Measurements from ENCODE around the gene UGT1A4.

The UGT1A4 gene

DNA sequence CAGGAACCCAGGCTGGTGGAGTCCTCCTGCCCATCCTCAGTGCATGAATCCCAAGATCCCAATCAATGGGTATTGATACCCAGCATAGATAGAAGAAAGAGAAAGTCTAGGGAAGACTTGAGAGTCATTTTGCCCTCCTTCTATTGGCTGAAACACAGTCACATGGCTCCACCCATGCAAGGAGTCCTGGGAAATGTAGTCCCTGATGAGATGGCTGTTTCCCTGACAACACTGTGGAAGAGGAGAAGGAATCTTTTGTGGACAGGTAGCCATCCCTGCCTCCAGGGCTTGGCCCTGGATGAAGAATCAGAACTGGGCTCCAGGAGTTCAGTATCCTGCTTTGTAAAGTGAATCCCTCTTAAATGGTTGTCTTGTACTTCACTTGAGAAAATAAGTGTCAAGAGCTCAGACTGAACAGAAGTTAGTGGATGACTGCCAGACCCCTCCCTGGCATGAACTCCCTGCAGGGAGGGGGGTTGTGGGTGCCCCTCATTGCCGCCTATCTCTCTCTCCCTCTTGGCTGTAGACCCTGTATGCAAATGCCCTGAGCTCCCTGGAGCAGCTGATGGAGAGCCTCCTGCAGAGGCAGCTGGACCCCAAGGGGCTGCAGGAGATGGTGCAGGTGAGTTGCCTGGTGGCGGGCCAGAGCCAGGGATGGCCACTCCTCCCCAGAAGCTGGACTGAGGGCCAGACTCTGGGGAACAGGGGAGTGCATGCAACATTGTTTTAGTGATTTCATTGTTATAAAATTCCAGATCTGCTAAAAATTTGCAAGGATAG lies 95.7 kb downstream of the UGT1A4 start:
- no peak for DNase-seq

DNA sequence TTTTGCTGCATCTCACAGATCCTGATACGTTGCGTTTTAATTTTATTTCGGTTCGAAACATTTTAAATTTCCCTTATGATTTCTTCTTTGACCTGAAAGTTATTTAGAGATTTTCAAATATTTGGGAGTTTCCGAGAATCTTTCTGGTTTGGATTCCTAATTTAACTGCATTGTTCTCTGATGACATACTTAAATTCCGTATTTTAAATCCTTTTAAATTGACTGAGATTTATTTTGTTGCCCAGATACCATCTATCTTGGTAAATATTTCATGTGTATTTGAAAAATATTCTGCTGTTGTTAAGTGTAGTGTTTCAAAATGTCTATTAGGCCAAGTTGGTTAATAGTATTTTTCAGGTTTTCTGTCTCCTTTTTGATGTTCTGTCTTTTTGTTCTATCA lies 97.3 kb downstream of the UGT1A4 start:
- no peak for DNase-seq

DNA sequence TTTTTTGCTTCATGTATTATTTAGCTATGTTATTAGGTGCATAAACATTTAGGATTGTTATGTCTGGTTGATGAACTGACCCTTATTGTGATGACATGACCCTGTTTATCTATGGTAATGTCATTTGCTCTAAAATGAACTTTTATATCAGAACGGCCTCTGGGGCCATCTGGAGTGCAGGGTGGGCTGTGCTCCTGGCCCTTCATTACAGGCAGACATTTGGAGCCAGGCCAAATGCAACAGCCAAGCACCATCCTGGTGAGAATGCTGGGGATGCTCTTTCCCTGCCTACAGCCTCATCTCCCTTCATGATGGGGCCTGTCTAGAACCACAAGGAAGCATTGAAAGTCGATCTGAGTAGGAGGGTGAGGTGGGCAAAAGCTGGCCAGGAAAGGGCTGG lies 97.8 kb downstream of the UGT1A4 start:
- DNase-seq = no peak

DNA sequence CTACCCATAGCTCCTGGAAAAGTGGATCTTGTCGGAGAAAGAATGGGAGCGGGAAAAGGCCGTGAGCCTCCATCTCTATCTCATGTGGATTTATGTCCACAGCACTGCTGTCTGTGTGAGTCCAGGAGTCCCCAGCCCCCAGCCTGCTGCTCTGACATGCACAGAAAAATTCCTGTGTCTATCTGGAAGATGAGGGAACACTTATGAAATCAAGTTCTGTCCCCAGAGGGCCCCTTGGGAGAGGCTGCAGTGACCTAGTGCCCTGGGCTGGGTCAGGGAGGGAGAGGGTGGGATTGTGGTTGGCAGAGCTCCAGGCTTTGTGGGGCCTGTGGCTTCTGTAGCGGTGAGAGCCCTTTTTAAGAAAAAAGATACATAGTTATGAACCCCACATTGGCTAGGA lies 98.2 kb downstream of the UGT1A4 start:
- no peak for DNase-seq

DNA sequence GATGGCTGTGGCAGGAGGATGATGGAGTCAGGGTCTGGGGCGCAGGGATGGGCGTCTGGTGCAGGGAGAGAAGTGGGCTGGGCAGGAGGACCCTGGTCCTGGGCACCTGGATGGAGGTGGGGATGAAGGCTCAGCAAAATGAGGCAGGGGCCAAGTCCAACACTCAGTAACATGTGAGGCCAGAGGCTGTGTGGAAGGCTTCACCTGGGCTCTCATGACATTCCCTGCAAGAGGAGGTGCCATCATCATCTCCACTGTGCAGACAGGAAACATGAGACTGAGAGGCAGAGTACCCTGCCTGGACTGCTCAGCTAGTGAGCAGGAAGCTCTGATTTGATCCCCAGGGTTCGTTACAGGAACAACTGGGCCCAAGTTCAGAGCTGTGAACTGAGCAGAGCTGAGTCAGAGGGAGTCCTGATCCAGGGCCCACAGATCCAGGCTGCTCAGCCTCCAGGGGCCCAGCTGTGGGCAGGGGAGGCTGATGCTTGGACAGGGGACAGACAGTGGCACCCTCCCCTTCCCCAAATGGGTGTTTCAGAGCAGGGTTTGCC lies 98.9 kb downstream of the UGT1A4 start:
- DNase-seq = no peak

DNA sequence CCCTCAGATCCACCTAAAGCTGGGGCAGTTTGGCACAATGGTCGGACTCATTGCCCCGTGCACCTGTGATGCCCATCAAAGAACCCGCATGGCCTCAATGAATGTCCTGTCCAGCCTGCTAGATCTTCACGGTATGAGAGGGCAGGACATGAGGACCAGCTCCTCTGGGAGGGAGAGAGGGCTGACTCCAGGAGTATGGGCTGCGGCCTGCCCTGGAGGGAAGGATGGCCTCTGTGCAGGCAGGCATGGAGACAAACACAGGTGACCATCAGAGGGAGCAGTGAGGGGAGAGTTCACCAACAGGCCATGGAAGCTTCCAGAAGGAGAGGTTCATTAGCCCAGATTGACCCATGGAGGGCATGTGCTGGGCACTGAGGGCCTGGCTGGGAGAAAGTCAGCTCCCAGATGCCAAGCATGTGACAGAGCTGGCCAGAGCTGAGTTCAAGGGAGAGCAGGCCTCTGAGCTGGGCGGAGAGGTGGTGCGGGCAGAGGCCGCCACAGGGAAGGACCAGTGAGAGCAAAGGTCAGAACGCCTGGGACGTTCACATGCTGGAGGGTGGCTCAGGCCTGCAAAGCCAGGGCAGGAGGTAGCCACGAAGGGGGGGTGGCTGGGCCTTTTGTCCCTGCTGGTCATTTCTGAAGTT lies 99.6 kb downstream of the UGT1A4 start:
- no peak for DNase-seq

DNA sequence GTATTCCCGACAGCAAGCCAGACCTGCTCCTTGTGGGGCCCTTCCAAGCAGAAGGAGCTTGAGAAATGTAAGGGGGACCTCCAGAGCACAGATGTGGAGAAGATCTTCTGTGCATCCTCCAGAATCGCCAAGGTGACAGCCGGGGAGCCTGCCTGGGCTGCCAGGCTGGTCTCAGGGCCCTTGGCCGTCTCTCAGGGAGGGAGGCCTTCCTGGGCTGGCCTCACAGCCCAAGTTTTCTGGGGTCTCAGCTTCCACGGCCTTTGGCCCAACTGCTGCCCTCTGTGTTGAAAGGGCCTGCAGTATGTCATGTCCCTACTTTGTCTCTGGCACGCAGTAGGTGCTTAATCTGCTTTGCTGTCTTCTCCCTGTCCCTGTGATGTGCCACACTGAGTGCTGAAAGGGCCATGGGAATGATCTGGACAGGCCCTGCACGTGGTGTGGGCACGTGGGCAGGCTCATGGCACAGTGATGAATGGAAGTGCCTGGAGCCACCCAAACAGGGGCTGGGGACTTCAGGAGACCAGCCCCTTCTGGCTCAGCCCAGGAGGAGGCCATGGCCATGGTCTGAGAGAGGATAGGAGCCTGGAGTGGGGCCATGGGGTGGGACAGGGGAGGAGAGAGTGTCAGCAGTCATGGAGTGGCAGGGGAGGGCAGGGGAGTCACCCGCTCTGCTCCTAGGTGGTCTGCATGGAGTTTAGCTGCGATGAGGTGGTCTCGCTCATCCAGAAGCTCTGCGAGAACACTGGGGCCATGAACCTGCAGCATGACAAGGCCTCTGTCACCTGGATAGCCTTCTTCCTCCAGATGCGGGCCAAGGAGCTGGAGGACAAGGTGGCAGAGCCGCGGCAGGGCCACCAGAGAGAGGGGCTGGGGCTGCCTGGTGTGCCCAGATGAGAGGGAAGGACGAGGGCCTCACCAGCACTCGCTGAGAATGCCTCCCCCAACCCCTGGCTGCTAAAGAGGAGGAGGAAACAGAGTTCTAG lies 100.4 kb downstream of the UGT1A4 start:
- no peak for DNase-seq

DNA sequence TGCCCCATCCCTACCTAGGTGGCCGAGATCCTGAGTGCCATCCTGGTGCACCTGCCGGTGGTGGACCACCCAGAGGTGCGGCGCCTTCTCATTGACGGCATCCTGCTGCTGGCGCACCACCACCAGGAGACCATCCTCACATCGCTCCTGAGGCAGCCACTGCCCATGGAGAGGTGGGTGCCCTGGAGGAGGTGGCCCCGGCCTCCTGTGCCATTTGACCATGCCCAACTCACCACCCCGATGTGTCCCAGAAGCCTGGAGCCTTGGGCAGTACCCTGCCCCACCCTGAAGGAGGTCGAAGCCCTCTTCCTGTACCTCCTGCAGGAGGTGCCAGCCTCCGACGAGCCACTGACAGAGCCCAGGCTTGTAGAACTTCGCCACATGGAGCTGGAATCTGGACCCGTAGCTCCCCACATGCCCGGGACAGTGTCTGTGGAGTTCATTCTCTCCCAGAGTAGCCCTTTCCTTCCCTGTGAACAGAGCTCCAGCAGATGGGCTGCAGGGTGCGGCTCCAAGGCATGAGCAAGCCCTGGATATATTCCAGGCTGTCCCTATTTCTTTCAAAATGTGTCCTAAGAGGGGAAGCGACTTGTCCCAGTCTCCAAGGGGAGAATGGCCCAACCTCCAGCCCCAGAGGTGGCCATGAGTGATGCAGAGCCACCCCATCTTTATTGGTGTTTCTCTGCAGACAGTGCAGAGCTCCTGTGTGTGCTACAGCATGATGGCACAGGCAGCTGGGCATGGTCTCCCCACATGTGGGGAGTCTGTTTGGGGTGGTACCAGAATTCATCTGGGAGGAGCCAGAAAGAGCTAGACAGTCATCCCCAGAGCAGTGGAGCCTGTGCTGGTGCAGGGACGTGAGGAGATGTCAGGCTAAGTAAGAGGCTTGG lies 101.6 kb downstream of the UGT1A4 start:
- DNase-seq = no peak

DNA sequence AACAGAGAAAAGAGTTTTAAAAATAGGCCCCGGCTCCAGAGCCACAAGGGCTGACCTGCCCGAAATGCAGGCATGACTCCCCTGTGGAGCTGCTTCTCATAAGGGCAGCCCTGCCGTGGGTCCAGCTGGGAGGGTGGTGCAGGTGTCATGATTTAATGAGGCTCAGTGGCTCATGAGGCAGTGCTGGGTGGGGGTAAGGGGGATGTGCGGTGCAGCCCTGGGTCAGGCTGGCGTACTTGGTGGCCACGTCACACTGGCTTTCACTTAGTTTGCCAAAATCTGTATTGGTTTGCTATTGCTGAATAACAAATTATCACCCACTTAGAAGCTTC lies 102.2 kb downstream of the UGT1A4 start:
- DNase-seq = no peak

DNA sequence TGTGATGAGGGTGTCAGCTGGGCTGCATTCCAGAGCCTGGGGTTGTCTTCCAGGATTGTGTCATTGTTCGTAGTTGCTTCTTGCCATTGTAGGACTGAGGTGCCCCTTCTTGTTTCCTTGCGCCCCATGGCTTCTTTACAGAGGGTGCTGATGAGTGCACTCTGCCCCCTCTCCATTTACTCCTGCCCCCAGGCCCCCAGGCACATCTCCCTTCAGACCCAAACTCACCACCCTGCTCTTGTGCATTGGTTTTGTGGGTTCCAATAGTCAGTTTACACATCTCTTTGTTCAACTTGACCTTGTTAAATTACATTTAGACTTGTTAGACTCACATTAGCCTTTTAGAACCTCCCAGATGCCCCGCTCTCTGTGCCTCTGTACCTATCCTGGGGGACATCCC lies 102.7 kb downstream of the UGT1A4 start:
- DNase-seq = no peak

DNA sequence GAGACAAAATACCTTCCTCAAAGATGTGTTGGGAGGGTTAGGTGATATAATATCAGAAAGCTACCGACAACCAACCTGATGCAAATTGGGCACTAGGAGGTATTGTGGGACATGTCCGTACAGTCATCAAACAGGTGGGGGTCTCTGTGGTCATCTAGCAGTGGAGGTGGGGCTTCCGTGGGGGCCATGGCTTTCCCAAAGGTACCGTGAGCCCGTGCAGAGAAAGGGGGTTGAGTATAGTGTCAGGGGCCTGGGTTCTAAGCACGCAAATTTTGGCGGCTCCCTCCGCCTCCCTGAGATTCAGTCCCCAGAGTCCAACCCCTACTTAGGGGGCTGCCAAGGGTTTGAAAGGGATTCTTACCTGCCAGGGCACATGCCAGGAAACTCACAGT lies 103.2 kb downstream of the UGT1A4 start:
- DNase-seq = no peak

DNA sequence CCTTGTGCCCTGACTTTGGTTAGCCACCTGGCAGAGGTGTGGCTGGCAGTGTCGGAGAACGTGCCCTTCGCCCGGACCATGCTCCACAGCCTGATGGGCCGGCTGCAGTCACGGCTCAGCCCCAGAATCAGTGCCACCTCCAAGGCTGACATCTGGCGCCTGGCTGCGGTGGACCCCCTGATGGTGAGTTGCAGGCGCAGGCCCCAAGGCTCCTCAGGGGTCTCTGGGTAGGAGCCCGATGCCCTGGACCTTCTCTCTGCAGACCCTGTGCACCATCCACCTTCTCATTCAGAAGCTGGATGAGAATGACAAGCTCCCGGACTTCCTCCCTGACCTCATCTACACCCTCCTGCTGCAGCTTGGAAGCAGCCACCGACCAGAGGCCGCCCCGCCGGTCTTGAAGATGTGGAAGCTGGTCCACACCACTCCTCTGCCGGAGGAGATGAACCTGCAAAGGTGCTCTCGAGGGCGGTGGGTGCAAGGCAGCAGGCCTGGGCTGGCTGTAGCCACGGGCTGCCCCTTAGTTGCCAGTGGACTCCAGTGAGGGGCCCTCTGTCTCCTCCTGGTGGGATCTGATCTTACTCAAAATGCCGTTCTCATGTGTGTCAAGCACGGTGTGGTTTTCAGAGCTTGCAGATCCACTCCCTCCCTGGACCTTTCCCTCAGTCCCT lies 103.7 kb downstream of the UGT1A4 start:
- no peak for DNase-seq
